Lung (tissue), 12 donors: ENCODE results near the gene CARD14. TPM values are rescaled to one million over a fixed set of nuclear protein-coding genes. Genes with fewer than 3 reads are reported as not detected.
"Not testable (repeated sequence)": the region's sequence is repeated elsewhere in the genome, so short reads cannot be mapped to it uniquely, and the experiment has no call there.

Experiments used
- ATAC-seq: fragments of 200-7000 bp; cut with Tn5 transposase; one replicate; pipeline ENCODE4 v1.9.1; 2020; ENCODE audit warnings: moderate number of reproducible peaks; ENCODE audit not compliant: insufficient read depth, low FRiP score
- DNase-seq, 3 donors: peaks; one replicate each; pipeline ENCODE4 v3.0.0-alpha.2; 2013 to 2017
- H3K27ac ChIP-seq, 2 donors: one replicate each; pipeline ENCODE4 v1.5.1; 2013; ENCODE audit warnings: mild to moderate bottlenecking in 2 of 2, moderate library complexity in 2 of 2, control low read depth in 1 of 2, inconsistent platforms in 1 of 2, low read depth in 1 of 2, low read length in 1 of 2
- H3K27me3 ChIP-seq, 3 donors: one replicate each; pipeline ENCODE4 v1.5.1; 2013; ENCODE audit warnings: low read length in 2 of 3; ENCODE audit not compliant: control insufficient read depth in 3 of 3, insufficient read depth in 3 of 3
- H3K36me3 ChIP-seq, 4 donors: one replicate each; pipeline ENCODE4 v1.5.1; 2013; ENCODE audit warnings: low read length in 4 of 4, mild to moderate bottlenecking in 1 of 4, moderate library complexity in 1 of 4; ENCODE audit not compliant: control insufficient read depth in 4 of 4, insufficient read depth in 4 of 4
- H3K4me1 ChIP-seq, 5 donors: one replicate each; pipeline ENCODE4 v1.5.1; 2013; ENCODE audit warnings: low read length in 5 of 5, mild to moderate bottlenecking in 2 of 5, moderate library complexity in 1 of 5; ENCODE audit not compliant: control insufficient read depth in 5 of 5, insufficient read depth in 5 of 5
- H3K4me3 ChIP-seq: one replicate; pipeline ENCODE4 v1.5.1; 2013; ENCODE audit warnings: mild to moderate bottlenecking, control low read depth, moderate library complexity
- H3K9ac ChIP-seq, 2 donors: one replicate each; pipeline ENCODE4 v1.5.1; 2013; ENCODE audit warnings: low read length in 2 of 2, control low read depth in 1 of 2; ENCODE audit not compliant: insufficient read depth in 1 of 2
- H3K9me3 ChIP-seq, 4 donors: one replicate each; pipeline ENCODE4 v1.5.1; 2013; ENCODE audit warnings: low read length in 3 of 4, mild to moderate bottlenecking in 1 of 4, moderate library complexity in 1 of 4; ENCODE audit not compliant: control insufficient read depth in 4 of 4, insufficient read depth in 3 of 4
- CTCF ChIP-seq: IDR thresholded peaks from 2 replicates; pipeline ENCODE4 v1.5.1; 2012; ENCODE audit warnings: mild to moderate bottlenecking; ENCODE audit errors: control extremely low read depth, extremely low read depth
- WGBS, 2 donors: extraction: QIAGEN DNeasy Blood & Tissue Kit; methylation state at CpG; one replicate each; pipeline ENCODE4 v1.1.7; 2013; 5-methylcytosine and 5-hydroxymethylcytosine counted together
- polyA plus RNA-seq, 2 donors: library from polyadenylated mRNA; stranded (reverse); fragments of 200-250 nt; gene quantifications; one replicate each; pipeline ENCODE4 v1.2.1, GENCODE V29; 2013
- total RNA-seq, 2 donors: library from RNA; depleted of rRNA in 1 of 2; stranded (reverse); fragments of >200 nt in 1 of 2; gene quantifications; one replicate each; pipeline ENCODE4 v1.2.1, GENCODE V29; 2014 to 2021
- donor health status: control.
- donor health status: control.
- donor health status: Bipolar disorder and iron deficiency.
- donor health status: healthy.
- donor health status: DM: yes; HTN: yes; CAD: no.

CARD14 gene
- total and polyA plus RNA-seq, 4 donors: 0.50 to 1.8 (median 1.2) TPM

- TF ChIP-seq CTCF: no peak
- DNase-seq (no peak), ATAC-seq (no peak)
- 95 to 96% methylated on average over 26 of the region's 26 CpGs for WGBS, 2 donors
- no peak overlapping the region for H3K4me3 ChIP-seq
- no peak overlapping the region for H3K9ac ChIP-seq
- no peaks in the 10 kb centered on the region for H3K4me1 ChIP-seq
- H3K27me3 ChIP-seq: no peaks in the 10 kb centered on the region
- H3K27ac ChIP-seq: no peak overlapping the region
- H3K9me3 ChIP-seq: no peaks in the 10 kb centered on the region
- peaks cover 2 to 45% (median 11%) of the 10 kb centered on the region in 4 donors for H3K36me3 ChIP-seq
Observed at GRCh38 chr17:80243526-80244433, 74.0 kb downstream of the CARD14 start.

GRCh38 chr17:80244448-80244847 is 74.6 kb downstream of the CARD14 start:
- ATAC-seq, H3K27ac ChIP-seq, H3K4me3 ChIP-seq, DNase-seq, H3K4me1 ChIP-seq, H3K9ac ChIP-seq, H3K27me3 ChIP-seq, H3K9me3 ChIP-seq: not testable (repeated sequence)
- 96 to 97% methylated on average over 6 of the region's 6 CpGs for WGBS, 2 donors
- H3K36me3 ChIP-seq: peaks cover 2 to 45% (median 14%) of the 10 kb centered on the region in 4 donors

- no peak overlapping the region for H3K9ac ChIP-seq
- DNase-seq (no peak), ATAC-seq (no peak)
- H3K4me1 ChIP-seq: no peaks in the 10 kb centered on the region
- 90 to 95% methylated on average over 21 to 22 of the region's 22 CpGs for WGBS, 2 donors
- no peak overlapping the region for H3K4me3 ChIP-seq
- no peaks in the 10 kb centered on the region for H3K9me3 ChIP-seq
- no peak overlapping the region for H3K27ac ChIP-seq
- TF ChIP-seq CTCF: no peak
- no peaks in the 10 kb centered on the region for H3K27me3 ChIP-seq
- peaks cover 2 to 45% (median 14%) of the 10 kb centered on the region in 4 donors for H3K36me3 ChIP-seq
Observed at GRCh38 chr17:80244871-80245509, 75.2 kb downstream of the CARD14 start.

GRCh38 chr17:80245566-80246265 is 75.9 kb downstream of the CARD14 start:
- no peak overlapping the region for H3K4me3 ChIP-seq
- no peak overlapping the region for H3K27ac ChIP-seq
- no peak for TF ChIP-seq CTCF
- H3K4me1 ChIP-seq: no peaks in the 10 kb centered on the region
- H3K9ac ChIP-seq: no peak overlapping the region
- H3K27me3 ChIP-seq: no peaks in the 10 kb centered on the region
- peaks cover 2 to 48% (median 15%) of the 10 kb centered on the region in 4 donors for H3K36me3 ChIP-seq
- WGBS, 2 donors: 92 to 95% methylated on average over 26 to 27 of the region's 27 CpGs
- ATAC-seq: no peak
- no peak for DNase-seq
- H3K9me3 ChIP-seq: no peaks in the 10 kb centered on the region
